PFSK-1 (cell line): Measurements from ENCODE around the gene STK32A.

Experiments
- FOXP2 ChIP-seq: optimal IDR thresholded peaks from 2 replicates; pipeline ENCODE3; 2011; ENCODE audit warnings: borderline replicate concordance, control low read depth, inconsistent platforms; ENCODE audit not compliant: insufficient read depth; ENCODE audit errors: extremely low read length, extremely low read depth
- POLR2AphosphoS5 ChIP-seq: IDR thresholded peaks from 2 replicates; pipeline ENCODE4 v1.6.1; 2012; ENCODE audit warnings: low read depth, mild to moderate bottlenecking, control low read depth, low read length, moderate library complexity
- SIN3A ChIP-seq: IDR thresholded peaks from 2 replicates; pipeline ENCODE4 v1.6.1; 2012; ENCODE audit warnings: mild to moderate bottlenecking, low read length, moderate library complexity, borderline replicate concordance; ENCODE audit not compliant: insufficient read depth
- TAF1 ChIP-seq: IDR thresholded peaks from 2 replicates; pipeline ENCODE4 v1.6.1; 2012; ENCODE audit warnings: low read length, control low read depth, borderline replicate concordance; ENCODE audit not compliant: insufficient read depth
- TF ChIP-seq, protein P1 (sequence below), 2 experiments: IDR thresholded peaks; 2 replicates each; pipeline versions ENCODE4 v1.6.1 to v1.8.0; 2011 to 2012; ENCODE audit warnings: low read depth in 2 of 2, low read length in 2 of 2, control low read depth in 1 of 2, inconsistent platforms in 1 of 2, mild to moderate bottlenecking in 1 of 2, moderate library complexity in 1 of 2; ENCODE audit not compliant: insufficient read depth in 1 of 2

STK32A gene

DNA sequence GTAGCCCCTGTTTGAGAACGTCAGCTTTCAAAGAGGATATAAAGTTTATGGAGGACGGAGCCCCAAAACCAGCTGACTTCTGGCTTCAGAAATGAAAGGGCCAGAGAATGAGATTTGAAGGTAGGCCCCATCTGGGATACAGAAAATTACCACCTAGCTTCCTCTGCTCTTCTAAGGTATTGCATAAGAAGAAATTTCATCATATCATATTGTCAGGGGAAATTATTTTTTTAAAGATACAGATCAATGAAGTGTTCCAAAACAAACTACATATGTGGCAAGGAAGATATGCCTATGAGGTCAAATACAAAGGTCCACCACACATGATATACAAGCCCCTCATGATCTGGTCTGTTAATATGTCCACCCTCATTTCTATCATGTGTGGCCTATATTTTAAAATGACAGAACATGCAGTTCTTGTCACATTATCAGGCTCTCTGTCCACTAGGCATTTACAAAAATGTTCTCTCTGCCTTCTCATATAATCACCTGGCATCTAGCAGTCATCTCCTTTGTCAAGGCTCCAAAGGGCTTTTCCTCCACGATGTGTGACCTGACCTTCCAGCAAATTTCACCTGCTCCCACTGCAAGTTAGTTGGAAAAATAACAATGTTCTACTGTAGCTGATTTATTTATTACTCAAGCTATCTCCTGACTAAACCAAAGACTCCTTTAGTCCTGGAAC lies 192.0 kb downstream of the STK32A start:
- no peak for TF ChIP-seq FOXP2
- TF ChIP-seq, protein P1, sequence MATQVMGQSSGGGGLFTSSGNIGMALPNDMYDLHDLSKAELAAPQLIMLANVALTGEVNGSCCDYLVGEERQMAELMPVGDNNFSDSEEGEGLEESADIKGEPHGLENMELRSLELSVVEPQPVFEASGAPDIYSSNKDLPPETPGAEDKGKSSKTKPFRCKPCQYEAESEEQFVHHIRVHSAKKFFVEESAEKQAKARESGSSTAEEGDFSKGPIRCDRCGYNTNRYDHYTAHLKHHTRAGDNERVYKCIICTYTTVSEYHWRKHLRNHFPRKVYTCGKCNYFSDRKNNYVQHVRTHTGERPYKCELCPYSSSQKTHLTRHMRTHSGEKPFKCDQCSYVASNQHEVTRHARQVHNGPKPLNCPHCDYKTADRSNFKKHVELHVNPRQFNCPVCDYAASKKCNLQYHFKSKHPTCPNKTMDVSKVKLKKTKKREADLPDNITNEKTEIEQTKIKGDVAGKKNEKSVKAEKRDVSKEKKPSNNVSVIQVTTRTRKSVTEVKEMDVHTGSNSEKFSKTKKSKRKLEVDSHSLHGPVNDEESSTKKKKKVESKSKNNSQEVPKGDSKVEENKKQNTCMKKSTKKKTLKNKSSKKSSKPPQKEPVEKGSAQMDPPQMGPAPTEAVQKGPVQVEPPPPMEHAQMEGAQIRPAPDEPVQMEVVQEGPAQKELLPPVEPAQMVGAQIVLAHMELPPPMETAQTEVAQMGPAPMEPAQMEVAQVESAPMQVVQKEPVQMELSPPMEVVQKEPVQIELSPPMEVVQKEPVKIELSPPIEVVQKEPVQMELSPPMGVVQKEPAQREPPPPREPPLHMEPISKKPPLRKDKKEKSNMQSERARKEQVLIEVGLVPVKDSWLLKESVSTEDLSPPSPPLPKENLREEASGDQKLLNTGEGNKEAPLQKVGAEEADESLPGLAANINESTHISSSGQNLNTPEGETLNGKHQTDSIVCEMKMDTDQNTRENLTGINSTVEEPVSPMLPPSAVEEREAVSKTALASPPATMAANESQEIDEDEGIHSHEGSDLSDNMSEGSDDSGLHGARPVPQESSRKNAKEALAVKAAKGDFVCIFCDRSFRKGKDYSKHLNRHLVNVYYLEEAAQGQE (IDR thresholded peaks at IDR 0.05; ENCODE audit: insufficient read depth in 1 of 2, low read depth in 2 of 2, low read length in 2 of 2), result no peak
- TF ChIP-seq SIN3A, result no peak
- no peak for TF ChIP-seq TAF1
- TF ChIP-seq POLR2AphosphoS5, result no peak

GRCh38 chr5:147427521-147428401 lies 192.9 kb downstream of the STK32A start:
- TF ChIP-seq FOXP2 (no peak), POLR2AphosphoS5 (no peak), SIN3A (no peak), TAF1 (no peak)
- TF ChIP-seq, protein P1 (IDR thresholded peaks at IDR 0.05; ENCODE audit: insufficient read depth in 1 of 2, low read depth in 2 of 2, low read length in 2 of 2), result no peak

- TF ChIP-seq POLR2AphosphoS5 (no peak), FOXP2 (no peak), TAF1 (no peak), SIN3A (no peak)
- TF ChIP-seq, protein P1 (IDR thresholded peaks at IDR 0.05; ENCODE audit: insufficient read depth in 1 of 2, low read depth in 2 of 2, low read length in 2 of 2), result no peak
Measured at GRCh38 chr5:147430628-147431027, 195.8 kb downstream of the STK32A start.

DNA sequence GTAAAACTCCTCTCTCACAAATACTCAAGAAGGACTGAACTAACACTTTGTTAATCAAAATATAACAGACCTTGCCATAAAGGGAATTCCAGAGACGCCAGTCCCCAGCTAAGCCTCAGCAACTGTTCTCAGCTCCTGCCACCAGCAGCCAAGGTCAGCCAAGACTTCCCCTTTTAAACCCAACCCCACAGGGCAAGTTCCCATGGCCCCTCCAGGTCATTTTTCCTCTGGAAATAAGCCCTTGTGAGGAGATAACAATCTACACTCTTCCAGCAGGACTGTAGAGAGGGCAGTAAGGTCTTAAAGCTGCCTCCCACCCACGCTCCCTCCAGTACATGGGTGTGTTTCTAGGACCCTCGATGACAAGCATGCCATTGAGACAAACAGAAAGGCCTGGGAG lies 196.8 kb downstream of the STK32A start:
- TF ChIP-seq, protein P1 (IDR thresholded peaks at IDR 0.05; ENCODE audit: insufficient read depth in 1 of 2, low read depth in 2 of 2, low read length in 2 of 2), result no peak
- TF ChIP-seq SIN3A (no peak), POLR2AphosphoS5 (no peak), FOXP2 (no peak), TAF1 (no peak)
